NB4 (cell line): ENCODE data around the gene RBM26.
A peak's percentile ranks its signal among the peaks of the same experiment; 100 is the strongest.

Experiments used
- DNase-seq: peaks from one replicate; pipeline ENCODE4 v3.0.0; 2010; ENCODE audit warnings: low read depth
- H3K4me3 ChIP-seq: one replicate; pipeline ENCODE4 v1.5.1; 2011; ENCODE audit warnings: mild to moderate bottlenecking, low read depth, low read length, moderate library complexity
- CTCF ChIP-seq: IDR thresholded peaks from one replicate; pipeline ENCODE4 v1.5.1; 2012; ENCODE audit warnings: low read depth, low read length
- MAX ChIP-seq: IDR thresholded peaks from 2 replicates; pipeline ENCODE4 v1.6.1; 2011; ENCODE audit warnings: low read depth, low read length
- MYC ChIP-seq: IDR thresholded peaks from 2 replicates; pipeline ENCODE4 v1.6.1; 2011; ENCODE audit warnings: low read depth, low read length
- POLR2A ChIP-seq: IDR thresholded peaks from 2 replicates; pipeline ENCODE4 v1.6.1; 2011; ENCODE audit warnings: mild to moderate bottlenecking; ENCODE audit not compliant: insufficient read length; ENCODE audit errors: extremely low read depth

RBM26 gene

GRCh38 chr13:79409828-79410227, 3.8 kb upstream of the RBM26 start:
- DNase-seq: no peak
- no peak for TF ChIP-seq CTCF
- TF ChIP-seq POLR2A: no peak
- TF ChIP-seq MAX: no peak
- no peak for TF ChIP-seq MYC
- H3K4me3 ChIP-seq: no peak overlapping the region

DNA sequence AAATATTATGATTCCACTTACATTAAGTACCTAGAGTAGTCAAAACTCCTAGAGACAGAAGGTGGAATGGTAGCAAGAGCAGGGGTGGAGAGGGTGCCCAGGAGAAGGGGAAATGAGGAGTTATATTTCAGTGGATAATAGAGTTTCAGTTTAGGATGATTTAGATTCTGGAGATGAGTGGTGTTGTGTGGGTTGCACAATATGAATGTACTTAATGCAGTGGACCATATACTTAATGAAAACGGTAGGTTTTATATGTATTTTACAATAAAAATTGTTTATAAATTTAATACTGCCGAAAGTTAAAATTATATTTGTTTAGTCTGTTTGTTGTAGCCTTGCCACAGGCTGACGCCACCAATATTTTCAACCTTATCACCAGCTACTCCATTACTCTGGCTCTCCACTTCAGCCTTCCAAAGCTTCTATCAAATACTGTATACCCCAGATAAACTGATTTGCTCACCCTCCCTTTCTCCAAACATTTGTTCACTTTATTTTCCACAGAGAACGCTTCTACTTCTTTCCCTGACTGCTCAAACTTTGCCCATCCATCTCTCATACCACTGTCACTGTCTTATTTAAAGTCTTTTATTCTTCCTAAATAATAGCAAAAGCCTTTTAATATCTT, 1.4 kb upstream of the RBM26 start:
- H3K4me3 ChIP-seq: peak overlapping the region; percentile 83
- peak; percentile 29 for DNase-seq
- TF ChIP-seq POLR2A (no peak), CTCF (no peak)

DNA sequence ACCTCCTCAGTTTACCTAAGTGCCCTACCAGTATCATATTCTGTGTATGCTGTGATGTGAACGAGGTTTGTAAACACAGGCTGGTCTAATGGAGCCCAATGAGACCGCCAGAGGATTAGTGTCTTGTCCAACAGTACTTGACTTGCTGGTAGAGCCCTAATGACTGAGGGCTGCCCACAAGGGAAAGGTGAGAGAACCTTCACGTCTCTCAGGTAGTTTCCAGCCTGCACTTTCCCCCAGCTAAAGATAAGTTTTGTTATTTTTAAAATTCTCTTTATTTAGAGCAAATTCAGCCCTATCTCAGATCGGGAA, 498 bp upstream of the RBM26 start:
- peak overlapping the region; percentile 83 for H3K4me3 ChIP-seq
- no peak for TF ChIP-seq MAX
- no peak for TF ChIP-seq MYC
- no peak for TF ChIP-seq POLR2A
- TF ChIP-seq CTCF: no peak
- no peak for DNase-seq

DNA sequence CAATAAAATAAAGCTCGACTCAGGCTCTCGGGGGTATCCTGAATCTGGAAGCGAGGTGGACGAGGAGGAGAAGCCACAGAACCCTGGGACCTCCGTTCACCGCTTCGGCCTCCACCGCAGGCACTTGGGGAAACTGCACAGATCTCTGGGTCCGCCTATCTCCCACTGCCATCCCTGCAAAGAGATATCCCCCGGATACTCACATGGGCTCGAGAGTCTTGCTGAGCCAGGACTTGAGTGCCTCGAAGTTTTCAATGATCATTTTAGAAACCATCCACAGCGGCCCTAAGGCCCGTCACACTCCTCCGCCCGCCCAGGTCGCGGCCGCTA, 589 bp downstream of the RBM26 start:
- peak overlapping the region; percentile 83 for H3K4me3 ChIP-seq
- no peak for DNase-seq
- no peak for TF ChIP-seq MYC
- TF ChIP-seq MAX: no peak
- no peak for TF ChIP-seq POLR2A
- no peak for TF ChIP-seq CTCF

DNA sequence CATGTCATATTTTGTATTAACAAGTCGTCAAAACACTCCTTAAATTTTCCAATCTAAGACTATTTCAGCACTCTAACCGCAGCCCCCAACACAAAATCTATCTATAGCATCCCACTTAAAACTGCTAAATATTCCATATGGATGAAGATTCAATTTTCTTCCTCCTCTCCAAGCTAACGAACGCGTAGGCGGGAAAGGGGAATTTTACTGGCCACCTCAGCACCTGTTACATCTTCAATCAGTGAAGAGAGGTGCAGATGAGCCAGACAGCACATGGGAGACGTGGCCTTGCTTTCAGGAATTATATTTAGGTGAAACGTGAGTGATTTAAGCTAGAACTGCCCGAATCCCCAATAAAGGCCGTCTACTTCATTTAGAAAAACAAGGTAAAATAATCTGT, 1.1 kb downstream of the RBM26 start:
- peak overlapping the region; percentile 83 for H3K4me3 ChIP-seq
- DNase-seq: peak; percentile 33
- TF ChIP-seq POLR2A: no peak
- TF ChIP-seq CTCF: no peak
- TF ChIP-seq MAX: peak; percentile 36; the same call in 1 of the 2 replicates
- TF ChIP-seq MYC: no peak

- TF ChIP-seq POLR2A (no peak), MYC (no peak), CTCF (no peak), MAX (no peak)
- peak; percentile 33 for DNase-seq
- peak overlapping the region; percentile 83 for H3K4me3 ChIP-seq
Observed at GRCh38 chr13:79404361-79404760, 1.7 kb downstream of the RBM26 start.
